Vagina (tissue), 2 donors: ENCODE data around the gene HSDL2. TPM values are rescaled to one million over a fixed set of nuclear protein-coding genes. Genes with fewer than 3 reads are reported as not detected.
"Not testable (repeated sequence)": the region's sequence is repeated elsewhere in the genome, so short reads cannot be mapped to it uniquely, and the experiment has no call there.

Experiments
- DNase-seq, 2 donors: peaks; one replicate each; pipeline ENCODE4 v3.0.0-alpha.2; 2017; ENCODE audit errors: extremely low spot score in 2 of 2
- H3K27ac ChIP-seq: fragments of 200-600 bp; sonication (generic); one replicate; pipeline ENCODE4 v1.5.1; 2019
- H3K27me3 ChIP-seq: fragments of 200-600 bp; sonication (generic); one replicate; pipeline ENCODE4 v1.5.1; 2019
- H3K36me3 ChIP-seq, 2 donors: fragments of 200-600 bp; sonication (generic); one replicate each; pipeline ENCODE4 v1.5.1; 2017 to 2019
- H3K4me1 ChIP-seq: fragments of 200-600 bp; sonication (generic); one replicate; pipeline ENCODE4 v1.5.1; 2019
- H3K4me3 ChIP-seq, 2 donors: fragments of 200-600 bp; sonication (generic); 1 replicate in 1 of 2; 2 replicates in 1 of 2; pipeline ENCODE4 v1.5.1; 2016 to 2019
- H3K9me3 ChIP-seq: fragments of 200-600 bp; sonication (generic); one replicate; pipeline ENCODE4 v1.5.1; 2019
- POLR2A ChIP-seq, 2 donors: fragments of 450-650 bp; IDR thresholded peaks; one replicate each; pipeline ENCODE4 v1.6.1; 2017; ENCODE audit warnings: antibody characterized with exemption in 2 of 2, mild to moderate bottlenecking in 2 of 2, moderate library complexity in 2 of 2
- POLR2AphosphoS5 ChIP-seq, 2 donors: sonication (generic); formaldehyde crosslinking; IDR thresholded peaks; one replicate each; pipeline ENCODE4 v1.9.0; 2017; ENCODE audit warnings: antibody characterized with exemption in 2 of 2, mild to moderate bottlenecking in 2 of 2, low read depth in 1 of 2; ENCODE audit not compliant: insufficient read depth in 1 of 2
- intact Hi-C: fragments of 100-400 bp; cut with DNase I; formaldehyde crosslinking; loops from one replicate; pipeline ENCODE4 v1.15.1; 2023
- total RNA-seq: library from RNA; depleted of rRNA; stranded (reverse); fragments of >200 nt; gene quantifications from one replicate; pipeline ENCODE4 v1.2.3, GENCODE V29; 2016
- TF ChIP-seq, protein P1 (sequence below), 3 experiments: fragments of 450-650 bp in 2 of 3; fragments of 200-600 bp in 1 of 3; sonication (generic) in 1 of 3; IDR thresholded peaks; one replicate each; pipeline ENCODE4 v1.5.1; 2017 to 2019; ENCODE audit warnings: antibody characterized with exemption in 3 of 3, mild to moderate bottlenecking in 2 of 3, moderate library complexity in 2 of 3

HSDL2 gene
- total RNA-seq, 1 donor from 2014 or later, result 25.8 TPM

DNA sequence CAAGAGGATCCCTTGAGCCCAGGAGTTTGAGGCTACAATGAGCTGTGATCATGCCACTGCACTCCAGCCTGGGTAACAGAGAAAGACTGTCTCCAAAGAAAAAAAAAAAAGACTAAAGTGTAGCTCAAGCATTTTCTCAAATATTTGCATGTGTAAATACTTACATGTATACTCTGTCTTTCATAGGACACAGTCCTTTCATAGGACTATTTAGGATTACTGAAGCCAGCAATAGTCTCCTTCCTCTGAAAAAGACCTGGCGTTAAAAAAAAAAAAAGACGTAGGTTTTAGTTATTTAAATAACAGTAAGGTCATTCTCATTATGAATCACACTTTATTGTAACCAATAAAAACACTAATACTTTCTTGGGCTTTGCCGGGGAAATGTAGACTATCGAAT, 29.9 kb downstream of the HSDL2 start:
- H3K27me3 ChIP-seq, result no peaks in the 10 kb centered on the region

DNA sequence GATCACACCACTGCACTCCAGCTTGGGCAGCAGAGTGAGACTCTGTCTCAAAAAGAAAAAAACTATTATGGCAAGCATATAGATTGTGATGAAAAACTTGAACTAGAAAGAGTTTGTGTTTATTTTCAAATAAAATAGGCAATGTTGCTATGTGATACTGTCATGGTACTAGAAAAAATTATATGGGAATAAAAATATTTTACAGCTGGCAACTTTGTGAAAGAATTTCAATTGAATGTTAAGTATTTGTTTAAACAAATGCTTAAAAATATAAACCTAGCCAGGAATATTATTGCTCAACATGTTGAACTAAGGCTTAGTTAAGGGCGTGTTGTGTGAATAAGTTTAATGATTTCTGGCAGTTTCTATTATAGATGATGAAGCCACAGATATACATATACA, 31.7 kb downstream of the HSDL2 start:
- Histone ChIP-seq H3K4me3 (no peak overlapping the region), H3K36me3 (peaks cover 0 to 10% of the 10 kb centered on the region in 2 donors), H3K4me1 (no peaks in the 10 kb centered on the region), H3K27ac (no peak overlapping the region), H3K27me3 (no peaks in the 10 kb centered on the region), H3K9me3 (no peaks in the 10 kb centered on the region)
- TF ChIP-seq POLR2A (IDR thresholded peaks at IDR 0.05) (no peak), POLR2AphosphoS5 (IDR thresholded peaks at IDR 0.05; ENCODE audit: insufficient read depth in 1 of 2, low read depth in 1 of 2) (peak in 1 of 2 donors; percentile 50)
- TF ChIP-seq, protein P1, sequence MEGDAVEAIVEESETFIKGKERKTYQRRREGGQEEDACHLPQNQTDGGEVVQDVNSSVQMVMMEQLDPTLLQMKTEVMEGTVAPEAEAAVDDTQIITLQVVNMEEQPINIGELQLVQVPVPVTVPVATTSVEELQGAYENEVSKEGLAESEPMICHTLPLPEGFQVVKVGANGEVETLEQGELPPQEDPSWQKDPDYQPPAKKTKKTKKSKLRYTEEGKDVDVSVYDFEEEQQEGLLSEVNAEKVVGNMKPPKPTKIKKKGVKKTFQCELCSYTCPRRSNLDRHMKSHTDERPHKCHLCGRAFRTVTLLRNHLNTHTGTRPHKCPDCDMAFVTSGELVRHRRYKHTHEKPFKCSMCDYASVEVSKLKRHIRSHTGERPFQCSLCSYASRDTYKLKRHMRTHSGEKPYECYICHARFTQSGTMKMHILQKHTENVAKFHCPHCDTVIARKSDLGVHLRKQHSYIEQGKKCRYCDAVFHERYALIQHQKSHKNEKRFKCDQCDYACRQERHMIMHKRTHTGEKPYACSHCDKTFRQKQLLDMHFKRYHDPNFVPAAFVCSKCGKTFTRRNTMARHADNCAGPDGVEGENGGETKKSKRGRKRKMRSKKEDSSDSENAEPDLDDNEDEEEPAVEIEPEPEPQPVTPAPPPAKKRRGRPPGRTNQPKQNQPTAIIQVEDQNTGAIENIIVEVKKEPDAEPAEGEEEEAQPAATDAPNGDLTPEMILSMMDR (IDR thresholded peaks at IDR 0.05), result no peak
- no peak for DNase-seq
- intact Hi-C loops, result no loop called here

More for the DNA sequence above, 29.9 kb downstream of the HSDL2 start:
- H3K27ac ChIP-seq, result no peak overlapping the region
- TF ChIP-seq POLR2AphosphoS5 (IDR thresholded peaks at IDR 0.05; ENCODE audit: insufficient read depth in 1 of 2, low read depth in 1 of 2), result no peak
- TF ChIP-seq POLR2A (IDR thresholded peaks at IDR 0.05), result no peak
- TF ChIP-seq, protein P1 (IDR thresholded peaks at IDR 0.05), result no peak
- no peaks in the 10 kb centered on the region for H3K9me3 ChIP-seq
- no peak for DNase-seq
- peaks cover 0 to 18% of the 10 kb centered on the region in 2 donors for H3K36me3 ChIP-seq
- no peaks in the 10 kb centered on the region for H3K4me1 ChIP-seq
- intact Hi-C loops, result no loop called here
- no peak overlapping the region for H3K4me3 ChIP-seq

DNA sequence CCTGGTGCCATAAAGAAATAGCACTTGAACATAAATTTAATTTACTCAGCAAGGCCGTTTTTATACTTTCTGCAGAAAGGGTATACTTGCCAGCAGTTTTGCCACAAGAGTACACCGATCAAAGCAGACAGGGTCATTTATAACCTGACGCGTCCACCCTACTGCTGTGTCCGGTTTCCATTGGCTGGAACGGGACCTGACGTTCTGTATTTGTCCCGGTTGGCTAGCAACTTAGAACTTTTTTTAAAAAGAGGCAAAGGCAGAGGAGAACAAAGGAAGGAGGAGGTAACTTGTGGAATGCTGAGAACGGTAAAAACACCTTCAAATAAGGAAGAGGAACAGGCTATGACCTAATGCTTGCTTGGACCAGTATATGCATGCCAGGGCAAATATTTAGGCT, 33.8 kb downstream of the HSDL2 start:
- H3K9me3 ChIP-seq, H3K27me3 ChIP-seq, DNase-seq, intact Hi-C loops, H3K36me3 ChIP-seq, H3K4me1 ChIP-seq, H3K4me3 ChIP-seq, H3K27ac ChIP-seq: not testable (repeated sequence)

DNA sequence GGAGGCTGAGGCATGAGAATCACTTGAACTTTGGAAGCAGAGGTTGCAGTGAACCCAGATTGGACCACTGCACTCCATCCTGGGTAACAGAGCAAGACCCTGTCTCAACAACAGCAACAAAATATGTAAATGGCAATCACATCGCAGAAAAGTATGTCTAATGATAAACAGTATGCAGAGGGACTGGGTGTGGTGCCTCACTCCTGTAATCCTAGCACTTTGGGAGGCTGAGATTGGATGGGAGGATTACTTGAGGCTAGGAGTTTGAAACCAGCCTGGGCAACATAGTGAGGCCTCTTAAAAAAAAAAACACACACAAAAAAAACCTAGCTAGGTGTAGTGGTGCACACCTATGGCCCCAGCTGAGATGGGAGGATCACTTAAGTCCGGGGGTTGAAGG, 40.3 kb downstream of the HSDL2 start:
- intact Hi-C loops, result no loop called here
- Histone ChIP-seq H3K27ac (no peak overlapping the region), H3K4me1 (no peaks in the 10 kb centered on the region), H3K9me3 (no peaks in the 10 kb centered on the region), H3K36me3 (peaks cover 0 to 15% of the 10 kb centered on the region in 2 donors), H3K4me3 (no peak overlapping the region), H3K27me3 (no peaks in the 10 kb centered on the region)
- DNase-seq, result no peak
- TF ChIP-seq POLR2AphosphoS5 (IDR thresholded peaks at IDR 0.05; ENCODE audit: insufficient read depth in 1 of 2, low read depth in 1 of 2) (no peak), POLR2A (IDR thresholded peaks at IDR 0.05) (no peak)
- TF ChIP-seq, protein P1 (IDR thresholded peaks at IDR 0.05), result no peak

DNA sequence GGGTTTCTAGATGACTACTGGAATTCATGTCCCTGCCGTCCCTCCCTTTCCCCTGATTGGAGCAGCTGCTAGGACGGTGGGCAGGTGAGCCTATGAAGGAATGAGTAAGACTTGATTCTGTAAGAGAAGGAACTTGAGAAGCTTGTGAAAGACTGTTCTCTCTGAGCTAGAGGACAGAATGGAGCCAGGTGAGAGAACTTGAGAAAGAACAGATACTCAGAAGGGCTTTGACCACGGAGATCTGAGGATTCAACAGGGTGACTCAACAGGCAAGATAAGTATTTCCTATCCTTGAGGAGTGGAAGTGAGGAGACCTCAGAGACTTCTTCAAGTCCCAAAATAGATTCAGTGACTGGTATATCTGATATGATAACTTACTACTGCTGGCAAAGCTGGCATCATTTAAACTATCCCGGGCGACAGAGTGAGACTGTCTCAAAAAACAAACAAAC, 41.9 kb downstream of the HSDL2 start:
- peaks cover 0 to 15% of the 10 kb centered on the region in 2 donors for H3K36me3 ChIP-seq

More for the DNA sequence above, 41.9 kb downstream of the HSDL2 start:
- no peaks in the 10 kb centered on the region for H3K4me1 ChIP-seq
- intact Hi-C loops, result no loop called here
- no peaks in the 10 kb centered on the region for H3K9me3 ChIP-seq
- no peaks in the 10 kb centered on the region for H3K27me3 ChIP-seq
- DNase-seq, result no peak
- TF ChIP-seq POLR2A (IDR thresholded peaks at IDR 0.05) (no peak), POLR2AphosphoS5 (IDR thresholded peaks at IDR 0.05; ENCODE audit: insufficient read depth in 1 of 2, low read depth in 1 of 2) (no peak)
- TF ChIP-seq, protein P1 (IDR thresholded peaks at IDR 0.05), result no peak
- H3K27ac ChIP-seq, result no peak overlapping the region
- no peak overlapping the region for H3K4me3 ChIP-seq
